Lower leg skin (tissue), 4 donors: ENCODE measurements around the gene GDPD4. TPM values are rescaled to one million over a fixed set of nuclear protein-coding genes. Genes with fewer than 3 reads are reported as not detected.

Source experiments
- DNase-seq, 2 donors: peaks; one replicate each; pipeline ENCODE4 v3.0.0-alpha.2; 2019; ENCODE audit warnings: low spot score in 2 of 2
- H3K4me3 ChIP-seq: fragments of 200-600 bp; sonication (generic); 2 replicates; pipeline ENCODE4 v1.5.1; 2017; ENCODE audit warnings: mild to moderate bottlenecking, low read depth; ENCODE audit not compliant: poor library complexity, severe bottlenecking
- CTCF ChIP-seq, 3 donors: fragments of 450-650 bp; IDR thresholded peaks; one replicate each; pipeline ENCODE4 v1.5.1; 2016; ENCODE audit warnings: antibody characterized with exemption in 3 of 3, mild to moderate bottlenecking in 3 of 3, moderate library complexity in 2 of 3
- POLR2A ChIP-seq, 2 donors: fragments of 450-650 bp; IDR thresholded peaks; one replicate each; pipeline ENCODE4 v1.6.1; 2016 to 2017; ENCODE audit warnings: antibody characterized with exemption in 2 of 2, mild to moderate bottlenecking in 1 of 2, moderate library complexity in 1 of 2
- WGBS, 2 donors: methylation state at CpG; one replicate each; pipeline ENCODE4 v1.1.5; 2018; 5-methylcytosine and 5-hydroxymethylcytosine counted together
- intact Hi-C: fragments of 100-400 bp; cut with DNase I; formaldehyde crosslinking; loops from one replicate; pipeline ENCODE4 v1.15.0; 2023; ENCODE audit warnings: low total_unique reads
- total RNA-seq, 4 donors: library from RNA; depleted of rRNA; stranded (reverse); fragments of >200 nt; gene quantifications; one replicate each; pipeline ENCODE4 v1.1.0, GENCODE V29; 2016

GDPD4 gene
- total RNA-seq, 4 donors from 2014 or later: not detected

DNA sequence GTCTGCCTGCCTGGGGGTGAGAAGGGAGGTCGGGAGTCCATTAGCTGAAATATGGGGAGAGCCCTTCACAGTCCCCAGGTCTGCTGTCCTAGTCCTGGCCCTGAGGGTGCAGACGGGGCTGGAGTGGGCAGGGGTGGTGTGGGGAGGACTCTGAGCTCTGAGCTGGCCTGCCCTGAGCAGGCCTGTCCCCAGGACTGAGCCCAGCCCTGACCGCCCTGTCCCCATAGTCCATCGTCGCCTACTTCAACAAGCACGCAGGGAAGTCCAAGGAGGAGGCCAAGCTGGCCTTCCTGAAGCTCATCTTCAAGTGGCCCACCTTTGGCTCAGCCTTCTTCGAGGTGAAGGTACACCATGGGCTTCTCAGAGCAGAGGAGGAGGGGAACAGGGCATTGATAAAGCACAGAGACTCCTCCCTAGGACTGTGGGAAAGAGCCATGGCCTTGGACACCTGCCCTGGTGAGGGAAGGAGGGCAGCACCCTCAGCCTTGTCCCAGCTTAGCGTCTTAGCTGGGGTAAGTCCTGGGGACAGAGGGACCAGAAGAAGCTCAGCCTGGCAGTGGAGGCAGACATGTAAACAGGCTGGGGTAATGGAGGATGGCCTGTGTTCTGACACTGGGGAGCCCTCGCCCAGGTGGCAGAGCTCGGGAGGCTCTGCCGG lies 89.8 kb downstream of the GDPD4 start:
- peak in 1 of 2 donors; percentile 69 for DNase-seq
- intact Hi-C loops: no loop called here
- TF ChIP-seq CTCF (IDR thresholded peaks at IDR 0.05): no peak
- TF ChIP-seq POLR2A (IDR thresholded peaks at IDR 0.05): no peak
- WGBS, 2 donors: 95 to 96% methylated on average over 10 to 11 of the region's 11 CpGs
- no peak overlapping the region for H3K4me3 ChIP-seq

- intact Hi-C loops: no loop called here
- DNase-seq: no peak
- H3K4me3 ChIP-seq: no peak overlapping the region
- 91 to 95% methylated on average over 14 of the region's 14 CpGs for WGBS, 2 donors
- TF ChIP-seq CTCF (IDR thresholded peaks at IDR 0.05) (no peak), POLR2A (IDR thresholded peaks at IDR 0.05) (no peak)
Measured at GRCh38 chr11:77211040-77211451, 90.4 kb downstream of the GDPD4 start.

DNA sequence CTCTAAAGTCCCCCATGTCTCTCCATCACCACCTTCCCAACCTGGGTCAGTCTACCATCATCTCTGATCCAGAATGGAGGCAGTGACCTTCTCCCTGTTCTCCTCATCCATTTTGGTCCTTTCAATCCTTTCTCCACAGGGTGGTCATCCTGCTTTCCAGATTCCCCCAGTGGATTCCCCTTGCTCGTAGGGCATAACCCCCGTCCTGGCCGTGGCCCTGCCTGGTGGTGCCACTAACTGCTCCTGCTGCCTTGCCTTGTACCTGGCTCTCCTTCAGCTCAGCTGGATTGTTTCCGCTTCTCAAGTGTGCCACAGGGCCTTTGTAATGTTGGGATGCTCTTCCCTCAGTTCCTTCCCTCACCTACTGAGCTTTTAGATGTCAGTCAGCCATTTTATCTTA lies 91.8 kb downstream of the GDPD4 start:
- DNase-seq: no peak
- TF ChIP-seq POLR2A (IDR thresholded peaks at IDR 0.05): no peak
- no peak for TF ChIP-seq CTCF (IDR thresholded peaks at IDR 0.05)
- intact Hi-C loops: no loop called here
- no peak overlapping the region for H3K4me3 ChIP-seq
- WGBS, 2 donors: 72 to 83% methylated on average over 4 of the region's 4 CpGs

- peak in 1 of 2 donors; percentile 61 for DNase-seq
- TF ChIP-seq POLR2A (IDR thresholded peaks at IDR 0.05) (no peak), CTCF (IDR thresholded peaks at IDR 0.05) (no peak)
- 80 to 89% methylated on average over 9 to 11 of the region's 11 CpGs for WGBS, 2 donors
- intact Hi-C loops: no loop called here
- no peak overlapping the region for H3K4me3 ChIP-seq
Measured at GRCh38 chr11:77208535-77208934, 93.0 kb downstream of the GDPD4 start.

DNA sequence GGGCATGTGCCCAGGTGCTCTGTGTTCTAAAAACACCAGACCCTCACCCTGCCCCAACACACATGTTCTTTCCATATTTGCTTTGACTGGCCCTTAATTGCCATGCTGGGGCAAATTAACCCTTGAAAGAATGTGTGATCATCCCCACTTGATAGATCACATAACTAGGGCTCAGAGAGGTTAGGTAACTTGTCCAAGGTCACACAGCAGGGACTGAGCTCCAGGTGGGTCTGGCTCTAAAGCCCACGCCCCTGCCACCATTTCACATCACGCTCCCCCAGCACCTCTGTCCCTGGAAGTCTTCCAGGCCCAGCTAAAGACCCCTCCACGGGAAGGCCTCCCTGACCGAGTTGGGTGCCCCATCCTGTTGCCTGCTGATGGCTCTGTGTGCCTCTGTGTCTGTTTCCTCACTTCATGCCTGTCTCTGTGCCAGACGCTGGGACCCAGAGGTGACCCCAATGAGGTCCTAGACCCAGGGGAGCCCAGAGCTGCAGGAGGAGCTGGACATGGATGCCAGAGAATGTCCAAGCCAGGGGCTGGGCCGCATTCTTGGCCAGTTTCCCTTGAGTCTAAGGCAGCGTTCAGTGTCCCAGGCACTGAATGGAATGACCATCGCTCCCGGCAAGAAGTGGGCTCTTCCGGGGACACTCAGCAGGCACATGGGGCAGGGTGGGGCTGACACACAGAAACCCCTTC lies 93.7 kb downstream of the GDPD4 start:
- WGBS, 2 donors: 75 to 77% methylated on average over 9 to 10 of the region's 10 CpGs
- intact Hi-C loops: no loop called here
- no peak for TF ChIP-seq POLR2A (IDR thresholded peaks at IDR 0.05)
- TF ChIP-seq CTCF (IDR thresholded peaks at IDR 0.05): no peak
- no peak overlapping the region for H3K4me3 ChIP-seq
- DNase-seq: peak in 1 of 2 donors; percentile 64
